ENCODE data around the gene HNRNPA1.

GRCh38 chr12:54330442-54330841 is 49.9 kb downstream of the HNRNPA1 start:
- TF ChIP-seq TAF1 (IDR thresholded peaks at IDR 0.05; ENCODE audit: low read depth) (no peak), SMC3 (conservative IDR thresholded peaks at IDR 0.05; ENCODE audit: poor library complexity) (no peak), POLR2AphosphoS5 (IDR thresholded peaks at IDR 0.05) (no peak), CTCF (IDR thresholded peaks at IDR 0.05; ENCODE audit: poor library complexity, severe bottlenecking) (no peak), REST (IDR thresholded peaks at IDR 0.05; ENCODE audit: borderline replicate concordance) (no peak)
